Fibroblast of mammary gland (primary cell): ENCODE data around the gene CRYGA.

Experiments used
- DNase-seq: peaks from one replicate; pipeline ENCODE4 v3.0.0-alpha.2; 2010; ENCODE audit warnings: low read depth
- H3K4me3 ChIP-seq: 2 replicates; pipeline ENCODE4 v1.5.1; 2011; ENCODE audit warnings: low read depth, mild to moderate bottlenecking, low read length, moderate library complexity; ENCODE audit not compliant: control insufficient read depth
- TF ChIP-seq, protein P1 (sequence below): conservative IDR thresholded peaks from 2 replicates; pipeline ENCODE4 v1.5.1; 2011; ENCODE audit warnings: low read depth, low read length, inconsistent platforms; ENCODE audit not compliant: control insufficient read depth, insufficient read depth

The CRYGA gene

DNA sequence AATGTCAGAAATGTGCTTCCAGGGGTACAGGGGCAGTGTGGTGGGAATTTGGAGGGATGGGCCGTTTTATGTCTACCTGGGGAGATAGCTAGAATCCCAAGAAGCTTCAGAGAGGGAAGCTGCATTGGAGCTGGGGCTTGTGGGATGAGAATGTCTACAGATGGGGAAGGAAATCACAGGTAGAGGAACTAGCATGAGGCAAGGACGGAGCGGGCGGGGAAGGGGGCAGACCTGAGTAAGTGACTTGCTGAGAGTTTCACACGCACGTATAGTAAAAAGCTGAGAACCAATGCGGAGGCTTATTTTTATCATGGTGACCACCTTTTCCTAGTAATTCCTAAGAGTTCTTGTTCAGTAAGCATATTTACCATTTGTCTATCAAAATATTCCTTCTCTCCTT, 20.1 kb upstream of the CRYGA start:
- TF ChIP-seq, protein P1, sequence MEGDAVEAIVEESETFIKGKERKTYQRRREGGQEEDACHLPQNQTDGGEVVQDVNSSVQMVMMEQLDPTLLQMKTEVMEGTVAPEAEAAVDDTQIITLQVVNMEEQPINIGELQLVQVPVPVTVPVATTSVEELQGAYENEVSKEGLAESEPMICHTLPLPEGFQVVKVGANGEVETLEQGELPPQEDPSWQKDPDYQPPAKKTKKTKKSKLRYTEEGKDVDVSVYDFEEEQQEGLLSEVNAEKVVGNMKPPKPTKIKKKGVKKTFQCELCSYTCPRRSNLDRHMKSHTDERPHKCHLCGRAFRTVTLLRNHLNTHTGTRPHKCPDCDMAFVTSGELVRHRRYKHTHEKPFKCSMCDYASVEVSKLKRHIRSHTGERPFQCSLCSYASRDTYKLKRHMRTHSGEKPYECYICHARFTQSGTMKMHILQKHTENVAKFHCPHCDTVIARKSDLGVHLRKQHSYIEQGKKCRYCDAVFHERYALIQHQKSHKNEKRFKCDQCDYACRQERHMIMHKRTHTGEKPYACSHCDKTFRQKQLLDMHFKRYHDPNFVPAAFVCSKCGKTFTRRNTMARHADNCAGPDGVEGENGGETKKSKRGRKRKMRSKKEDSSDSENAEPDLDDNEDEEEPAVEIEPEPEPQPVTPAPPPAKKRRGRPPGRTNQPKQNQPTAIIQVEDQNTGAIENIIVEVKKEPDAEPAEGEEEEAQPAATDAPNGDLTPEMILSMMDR = no peak
- no peak for DNase-seq
- H3K4me3 ChIP-seq = no peak overlapping the region

DNA sequence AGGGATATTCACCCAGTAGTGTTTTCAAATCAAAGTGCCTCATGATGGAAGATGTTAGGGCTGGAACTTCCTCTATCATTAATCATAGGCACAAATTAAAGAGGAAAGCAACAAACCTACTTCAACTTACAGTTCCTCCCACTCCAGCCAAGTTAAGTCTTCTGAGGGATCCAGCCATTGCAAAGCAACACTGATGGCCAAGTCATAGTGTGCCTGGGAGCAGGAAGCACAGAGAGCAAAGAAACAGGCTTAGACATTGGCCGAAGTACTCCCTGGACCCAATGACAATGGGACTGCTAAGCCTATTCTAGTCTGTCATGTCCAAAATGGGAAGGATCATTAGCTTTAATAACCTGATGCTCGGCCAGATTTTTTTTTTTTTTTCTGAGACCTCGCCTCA, 19.4 kb upstream of the CRYGA start:
- DNase-seq = no peak
- TF ChIP-seq, protein P1 = no peak
- H3K4me3 ChIP-seq = no peak overlapping the region

DNA sequence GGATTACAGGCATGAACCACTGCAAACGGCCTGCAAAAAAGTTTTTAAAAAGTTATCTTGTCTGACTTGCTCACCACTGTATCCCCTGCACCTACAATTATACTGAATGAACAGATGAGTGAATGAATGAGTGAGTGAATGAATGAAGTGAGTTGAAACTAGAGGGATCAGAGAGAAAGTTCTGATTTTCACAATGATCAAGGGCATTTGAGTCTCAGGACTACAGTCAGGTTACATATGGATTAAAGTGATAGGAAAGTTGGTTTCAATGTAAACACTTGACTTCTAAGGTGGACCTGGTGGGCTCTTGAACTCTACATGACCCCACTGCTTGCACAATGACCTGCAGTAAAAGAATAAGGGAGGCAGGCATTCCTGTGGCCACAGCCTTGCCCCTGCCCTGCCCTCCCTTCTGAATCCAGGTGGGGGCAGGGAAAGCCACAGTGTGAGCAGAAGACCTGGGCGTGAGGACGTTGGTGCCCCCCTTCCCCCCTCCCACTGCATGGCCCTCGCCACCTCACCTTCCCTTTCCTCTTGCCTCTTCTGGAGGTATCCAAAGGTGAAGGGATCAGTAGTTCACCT, 15.7 kb upstream of the CRYGA start:
- H3K4me3 ChIP-seq = no peak overlapping the region
- TF ChIP-seq, protein P1 = no peak
- DNase-seq = no peak

DNA sequence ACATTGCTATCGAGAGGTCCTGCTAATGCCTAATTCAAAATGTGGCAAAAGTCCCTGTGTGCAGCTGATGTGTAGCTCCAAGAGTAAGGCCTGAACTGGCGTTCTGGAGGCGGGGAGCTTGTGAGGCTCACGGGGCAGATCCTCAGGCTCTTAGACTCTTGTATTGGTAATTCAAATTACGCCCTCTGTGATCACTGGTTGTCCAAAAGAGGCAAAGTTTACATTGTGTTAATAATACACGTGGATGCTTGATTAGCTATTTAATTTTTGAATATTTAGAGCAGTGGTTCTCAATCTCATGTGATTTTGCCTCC, 12.4 kb upstream of the CRYGA start:
- TF ChIP-seq, protein P1 = no peak
- no peak overlapping the region for H3K4me3 ChIP-seq
- no peak for DNase-seq

DNA sequence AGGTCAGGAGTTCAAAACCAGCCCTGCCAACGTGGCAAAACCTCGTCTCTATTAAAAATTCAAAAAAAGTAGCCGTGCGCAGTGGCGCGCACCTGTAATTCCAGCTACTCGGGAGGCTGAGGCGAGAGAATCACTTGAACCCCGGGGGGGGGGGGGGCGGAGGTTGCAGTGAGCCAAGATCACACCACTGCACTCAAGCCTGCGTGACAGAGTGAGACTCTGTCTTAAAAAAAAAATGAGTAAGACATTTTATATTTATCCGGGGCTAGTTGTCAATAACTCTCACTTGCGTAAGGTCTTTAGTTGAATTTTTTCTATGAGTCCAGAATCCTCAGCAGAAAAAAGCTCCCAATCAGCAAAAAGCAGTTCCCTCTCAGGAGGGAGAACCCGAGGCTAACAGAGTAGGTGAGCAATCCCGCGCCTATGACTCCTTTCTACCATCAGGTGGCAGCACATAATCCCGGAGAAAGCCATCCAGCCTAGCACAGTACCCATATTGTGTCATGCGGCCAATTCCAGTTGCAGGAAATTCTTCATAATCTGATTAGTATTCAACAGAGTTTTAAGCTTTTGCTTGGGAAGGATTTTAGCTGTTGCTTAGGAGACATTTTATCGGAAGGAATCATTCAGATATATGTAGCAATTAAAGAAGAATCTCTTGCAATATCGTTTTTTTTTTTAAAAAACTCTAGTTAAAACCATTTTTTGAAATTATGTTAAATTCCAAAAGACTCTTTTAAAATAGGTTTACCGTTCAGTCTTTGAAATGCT, 11.9 kb upstream of the CRYGA start:
- TF ChIP-seq, protein P1 = peak; percentile 96
- DNase-seq = peak; percentile 79
- H3K4me3 ChIP-seq = no peak overlapping the region

DNA sequence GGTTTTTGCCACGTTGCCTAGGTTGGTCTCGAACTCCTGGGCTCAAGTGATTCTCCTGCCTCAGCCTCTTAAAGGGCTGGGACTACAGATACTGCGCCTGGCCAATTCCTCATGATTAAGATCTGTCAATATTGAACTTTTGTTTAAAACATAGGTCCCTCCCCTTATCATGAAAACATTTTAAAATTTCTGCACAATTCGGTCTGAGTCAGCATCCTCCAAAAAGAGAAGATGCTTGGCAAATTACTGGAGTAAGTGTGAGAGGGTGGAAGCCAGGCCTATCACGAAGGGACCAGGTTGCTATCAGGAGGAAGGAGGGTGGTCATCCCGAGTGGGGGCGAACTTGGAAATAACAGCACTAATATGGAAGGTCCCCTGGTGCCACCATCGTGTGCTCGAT, 10.8 kb upstream of the CRYGA start:
- no peak for DNase-seq

More for the DNA sequence above, 10.8 kb upstream of the CRYGA start:
- TF ChIP-seq, protein P1 = no peak
- H3K4me3 ChIP-seq = no peak overlapping the region
